ENCODE measurements around the gene PRKN.

PRKN gene

GRCh38 chr6:161481786-161482516 lies 1245.6 kb downstream of the PRKN start:
- no peak for DNase-seq (ENCODE audit: extremely low read depth, low read depth)
- TF ChIP-seq, protein P1, sequence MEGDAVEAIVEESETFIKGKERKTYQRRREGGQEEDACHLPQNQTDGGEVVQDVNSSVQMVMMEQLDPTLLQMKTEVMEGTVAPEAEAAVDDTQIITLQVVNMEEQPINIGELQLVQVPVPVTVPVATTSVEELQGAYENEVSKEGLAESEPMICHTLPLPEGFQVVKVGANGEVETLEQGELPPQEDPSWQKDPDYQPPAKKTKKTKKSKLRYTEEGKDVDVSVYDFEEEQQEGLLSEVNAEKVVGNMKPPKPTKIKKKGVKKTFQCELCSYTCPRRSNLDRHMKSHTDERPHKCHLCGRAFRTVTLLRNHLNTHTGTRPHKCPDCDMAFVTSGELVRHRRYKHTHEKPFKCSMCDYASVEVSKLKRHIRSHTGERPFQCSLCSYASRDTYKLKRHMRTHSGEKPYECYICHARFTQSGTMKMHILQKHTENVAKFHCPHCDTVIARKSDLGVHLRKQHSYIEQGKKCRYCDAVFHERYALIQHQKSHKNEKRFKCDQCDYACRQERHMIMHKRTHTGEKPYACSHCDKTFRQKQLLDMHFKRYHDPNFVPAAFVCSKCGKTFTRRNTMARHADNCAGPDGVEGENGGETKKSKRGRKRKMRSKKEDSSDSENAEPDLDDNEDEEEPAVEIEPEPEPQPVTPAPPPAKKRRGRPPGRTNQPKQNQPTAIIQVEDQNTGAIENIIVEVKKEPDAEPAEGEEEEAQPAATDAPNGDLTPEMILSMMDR (IDR thresholded peaks at IDR 0.05; ENCODE audit: low read depth, low read length) = no peak

DNA sequence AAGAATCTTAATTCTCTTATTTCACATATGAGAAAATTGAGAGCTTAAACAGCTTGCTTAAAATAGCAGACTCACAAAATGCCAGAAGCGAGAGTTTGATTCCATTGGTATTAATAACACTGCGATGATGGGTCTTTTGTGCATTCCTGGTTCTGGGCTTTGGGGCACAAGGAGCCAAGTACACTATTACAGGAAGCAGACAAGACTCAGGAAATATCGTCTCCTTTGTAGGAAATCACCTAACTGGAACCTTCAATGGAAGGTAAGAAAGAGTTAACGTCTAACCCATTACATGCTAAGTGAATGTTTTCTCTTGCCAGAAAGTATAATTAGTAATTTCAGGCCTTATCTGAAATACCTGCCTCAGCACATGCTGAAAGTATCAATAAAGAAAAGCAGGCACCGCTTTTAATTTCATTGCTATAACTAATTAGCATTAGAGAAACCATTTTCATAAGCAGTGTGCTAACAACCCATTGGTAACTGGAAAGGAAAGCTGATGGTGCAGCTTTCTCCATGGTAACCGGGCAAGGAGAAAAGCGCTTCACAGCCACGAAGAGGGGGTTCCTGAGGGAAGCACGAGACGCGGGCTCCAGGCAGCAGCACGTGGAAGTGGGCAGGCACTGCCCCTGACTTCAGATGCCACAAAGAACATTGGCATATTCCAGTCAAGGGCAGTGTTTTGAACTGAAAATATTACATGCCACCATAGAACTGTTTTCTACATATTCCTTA lies 1247.0 kb downstream of the PRKN start:
- DNase-seq (ENCODE audit: extremely low read depth, low read depth) = no peak
- TF ChIP-seq, protein P1 (IDR thresholded peaks at IDR 0.05; ENCODE audit: low read depth, low read length) = no peak

- TF ChIP-seq, protein P1 (IDR thresholded peaks at IDR 0.05; ENCODE audit: low read depth, low read length) = no peak
- no peak for DNase-seq (ENCODE audit: extremely low read depth, low read depth)
These were observed 1248.2 kb downstream of the PRKN start for GRCh38 chr6:161479376-161479775.

DNA sequence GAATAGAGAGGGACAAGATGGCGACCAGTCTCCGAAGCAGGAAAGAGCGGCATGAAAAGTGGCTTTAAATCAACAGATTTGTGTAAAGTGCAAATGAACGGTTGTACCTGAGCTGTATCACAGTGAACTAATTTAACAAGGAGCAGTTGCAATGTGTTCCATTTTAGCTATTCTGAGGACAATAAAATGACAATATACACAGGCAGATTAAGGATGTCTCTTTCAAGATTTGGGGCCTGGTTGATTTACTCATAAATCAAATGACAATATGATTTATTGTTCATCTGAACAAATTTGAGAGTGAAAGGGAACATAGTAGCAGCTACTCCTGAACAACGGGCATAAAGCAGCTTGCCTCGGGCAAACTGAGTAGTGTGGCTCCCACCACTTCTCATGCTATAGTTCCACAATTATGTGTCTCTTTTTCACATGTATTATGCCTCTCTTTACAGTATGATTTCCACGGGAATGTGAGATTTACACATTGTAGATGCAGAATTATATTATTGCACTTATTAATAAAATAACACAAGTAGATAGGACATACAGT lies 1249.6 kb downstream of the PRKN start:
- TF ChIP-seq, protein P1 (IDR thresholded peaks at IDR 0.05; ENCODE audit: low read depth, low read length) = no peak
- no peak for DNase-seq (ENCODE audit: extremely low read depth, low read depth)

- peak; percentile 44 for DNase-seq (ENCODE audit: extremely low read depth, low read depth)
- TF ChIP-seq, protein P1 (IDR thresholded peaks at IDR 0.05; ENCODE audit: low read depth, low read length) = no peak
These were observed 1250.9 kb downstream of the PRKN start for GRCh38 chr6:161476711-161477110.

DNA sequence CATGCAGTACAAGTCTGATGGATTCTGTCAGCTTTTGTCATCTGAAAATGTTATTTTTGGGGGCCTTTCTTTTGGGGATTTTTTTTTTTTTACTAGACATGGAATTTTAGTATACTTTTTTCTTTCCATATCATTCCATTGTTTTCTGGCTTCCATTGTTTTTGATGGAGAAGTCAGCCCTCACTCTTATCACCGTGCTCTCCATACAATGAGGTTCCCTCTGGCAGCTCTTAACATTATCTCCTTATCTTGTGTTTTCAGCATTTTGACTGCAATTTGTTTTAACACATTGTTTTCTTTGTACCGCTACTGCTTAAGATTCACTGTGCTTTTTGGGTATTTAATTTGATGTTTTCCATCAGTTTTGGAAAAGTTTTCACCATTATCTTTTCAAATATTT lies 1262.2 kb downstream of the PRKN start:
- TF ChIP-seq, protein P1 (IDR thresholded peaks at IDR 0.05; ENCODE audit: low read depth, low read length) = no peak
- DNase-seq (ENCODE audit: extremely low read depth, low read depth) = no peak

GRCh38 chr6:161463071-161463470 lies 1264.5 kb downstream of the PRKN start:
- DNase-seq (ENCODE audit: extremely low read depth, low read depth) = no peak
- TF ChIP-seq, protein P1 (IDR thresholded peaks at IDR 0.05; ENCODE audit: low read depth, low read length) = no peak

Data from AG09319 (cell line).